ENCODE measurements around the gene CTNNA1.

DNA sequence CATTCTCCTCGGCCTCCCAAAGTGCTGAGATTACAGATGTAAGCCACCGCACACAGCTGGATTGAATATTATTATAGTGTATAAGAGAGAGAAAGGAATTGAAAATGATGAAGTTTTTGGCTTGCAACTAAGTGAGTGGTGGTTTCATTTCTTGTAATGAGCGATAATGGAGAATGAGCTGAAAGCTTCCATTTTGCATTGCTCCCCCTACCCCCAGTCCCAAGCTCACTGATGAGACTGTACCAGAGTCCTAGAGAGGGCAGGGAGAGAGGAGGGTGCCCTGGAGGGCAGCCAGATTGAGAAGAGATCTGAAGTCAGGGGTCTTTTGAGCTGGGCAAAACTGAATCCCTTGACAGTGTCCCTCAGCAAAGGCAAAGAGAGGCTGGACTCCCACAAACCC, 38.5 kb upstream of the CTNNA1 start:
- TF ChIP-seq KDM1A (IDR thresholded peaks at IDR 0.05; ENCODE audit: borderline replicate concordance, low read length) = no peak
- TF ChIP-seq, protein P1, sequence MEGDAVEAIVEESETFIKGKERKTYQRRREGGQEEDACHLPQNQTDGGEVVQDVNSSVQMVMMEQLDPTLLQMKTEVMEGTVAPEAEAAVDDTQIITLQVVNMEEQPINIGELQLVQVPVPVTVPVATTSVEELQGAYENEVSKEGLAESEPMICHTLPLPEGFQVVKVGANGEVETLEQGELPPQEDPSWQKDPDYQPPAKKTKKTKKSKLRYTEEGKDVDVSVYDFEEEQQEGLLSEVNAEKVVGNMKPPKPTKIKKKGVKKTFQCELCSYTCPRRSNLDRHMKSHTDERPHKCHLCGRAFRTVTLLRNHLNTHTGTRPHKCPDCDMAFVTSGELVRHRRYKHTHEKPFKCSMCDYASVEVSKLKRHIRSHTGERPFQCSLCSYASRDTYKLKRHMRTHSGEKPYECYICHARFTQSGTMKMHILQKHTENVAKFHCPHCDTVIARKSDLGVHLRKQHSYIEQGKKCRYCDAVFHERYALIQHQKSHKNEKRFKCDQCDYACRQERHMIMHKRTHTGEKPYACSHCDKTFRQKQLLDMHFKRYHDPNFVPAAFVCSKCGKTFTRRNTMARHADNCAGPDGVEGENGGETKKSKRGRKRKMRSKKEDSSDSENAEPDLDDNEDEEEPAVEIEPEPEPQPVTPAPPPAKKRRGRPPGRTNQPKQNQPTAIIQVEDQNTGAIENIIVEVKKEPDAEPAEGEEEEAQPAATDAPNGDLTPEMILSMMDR (IDR thresholded peaks at IDR 0.05; ENCODE audit: control extremely low read depth in 1 of 3, insufficient read depth in 1 of 3, low read depth in 1 of 3, low read length in 3 of 3) = no peak
- TF ChIP-seq HDAC2 (IDR thresholded peaks at IDR 0.05; ENCODE audit: borderline replicate concordance in 1 of 2, low read depth in 2 of 2, low read length in 2 of 2) = no peak
- no peak for TF ChIP-seq POLR2AphosphoS5 (IDR thresholded peaks at IDR 0.05; ENCODE audit: low read depth, low read length)
- no peak for TF ChIP-seq TEAD4 (IDR thresholded peaks at IDR 0.05; ENCODE audit: low read depth, low read length)
- TF ChIP-seq SAP30 (IDR thresholded peaks at IDR 0.05; ENCODE audit: insufficient read depth, insufficient replicate concordance, low read length) = no peak
- no peak for TF ChIP-seq POLR2A (IDR thresholded peaks at IDR 0.05; ENCODE audit: control extremely low read depth in 1 of 2, low read depth in 2 of 2, low read length in 2 of 2)
- no peak for TF ChIP-seq ASH2L (IDR thresholded peaks at IDR 0.05; ENCODE audit: low read length)
- no peak for TF ChIP-seq RAD21 (IDR thresholded peaks at IDR 0.05 in 1 of 2, conservative IDR thresholded peaks at IDR 0.05 in 1 of 2; ENCODE audit: low read depth in 2 of 2, low read length in 2 of 2)
- TF ChIP-seq EZH2 (IDR thresholded peaks at IDR 0.05; ENCODE audit: low read depth, low read length, severe bottlenecking) = no peak
- no peak for TF ChIP-seq EGR1 (IDR thresholded peaks at IDR 0.05; ENCODE audit: borderline replicate concordance, low read depth, low read length)
